Rectal smooth muscle tissue (tissue), 1 donor: ENCODE measurements around the gene HIRIP3.

Source experiments
- H3K27ac ChIP-seq: one replicate; pipeline ENCODE4 v1.7.0; 2013; ENCODE audit warnings: low read depth, low read length, inconsistent platforms
- H3K27me3 ChIP-seq: one replicate; pipeline ENCODE4 v1.7.0; 2013; ENCODE audit warnings: low read length; ENCODE audit not compliant: control insufficient read depth, insufficient read depth
- H3K36me3 ChIP-seq: one replicate; pipeline ENCODE4 v1.7.0; 2013; ENCODE audit warnings: low read length; ENCODE audit not compliant: control insufficient read depth, insufficient read depth
- H3K4me1 ChIP-seq: one replicate; pipeline ENCODE4 v1.7.0; 2013; ENCODE audit warnings: low read length; ENCODE audit not compliant: control insufficient read depth, insufficient read depth
- H3K4me3 ChIP-seq: one replicate; pipeline ENCODE4 v1.7.0; 2013; ENCODE audit warnings: low read length
- H3K9ac ChIP-seq: one replicate; pipeline ENCODE4 v1.7.0; 2013; ENCODE audit warnings: low read length

HIRIP3 gene

DNA sequence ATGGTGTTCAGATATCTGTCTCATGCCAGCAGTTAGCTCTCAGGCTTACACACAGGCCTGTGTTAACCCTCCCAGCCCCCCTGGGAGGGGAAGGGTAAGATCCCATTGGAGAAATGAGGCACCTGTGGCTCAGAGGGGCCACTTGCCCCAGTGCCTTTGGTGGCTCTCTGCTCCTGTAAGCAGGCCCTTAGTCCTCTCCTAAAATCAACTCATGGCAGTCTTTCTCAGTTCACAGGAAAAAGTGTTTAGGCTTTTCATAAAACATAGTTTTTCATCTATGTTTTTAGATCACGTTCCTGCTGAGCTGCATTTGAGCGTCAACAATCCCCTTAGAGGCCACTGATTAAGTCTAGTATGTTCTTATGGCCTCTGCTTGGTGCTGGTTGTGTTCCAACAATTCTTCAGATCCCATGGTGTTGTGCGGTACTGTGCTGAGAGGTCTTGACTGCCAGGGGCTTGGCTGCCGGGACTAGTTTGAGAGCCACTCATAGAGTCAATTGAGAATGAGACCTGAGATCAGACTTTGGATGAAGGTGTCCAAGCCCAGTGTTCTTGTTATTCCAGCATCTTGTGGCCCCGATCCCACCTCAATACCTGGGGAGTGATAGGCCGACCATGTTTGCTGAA lies 11.2 kb downstream of the HIRIP3 start:
- Histone ChIP-seq H3K9ac (no peak overlapping the region), H3K27me3 (no peaks in the 10 kb centered on the region), H3K4me3 (no peak overlapping the region), H3K27ac (no peak overlapping the region), H3K36me3 (peaks cover 64% of the 10 kb centered on the region), H3K4me1 (no peaks in the 10 kb centered on the region)

DNA sequence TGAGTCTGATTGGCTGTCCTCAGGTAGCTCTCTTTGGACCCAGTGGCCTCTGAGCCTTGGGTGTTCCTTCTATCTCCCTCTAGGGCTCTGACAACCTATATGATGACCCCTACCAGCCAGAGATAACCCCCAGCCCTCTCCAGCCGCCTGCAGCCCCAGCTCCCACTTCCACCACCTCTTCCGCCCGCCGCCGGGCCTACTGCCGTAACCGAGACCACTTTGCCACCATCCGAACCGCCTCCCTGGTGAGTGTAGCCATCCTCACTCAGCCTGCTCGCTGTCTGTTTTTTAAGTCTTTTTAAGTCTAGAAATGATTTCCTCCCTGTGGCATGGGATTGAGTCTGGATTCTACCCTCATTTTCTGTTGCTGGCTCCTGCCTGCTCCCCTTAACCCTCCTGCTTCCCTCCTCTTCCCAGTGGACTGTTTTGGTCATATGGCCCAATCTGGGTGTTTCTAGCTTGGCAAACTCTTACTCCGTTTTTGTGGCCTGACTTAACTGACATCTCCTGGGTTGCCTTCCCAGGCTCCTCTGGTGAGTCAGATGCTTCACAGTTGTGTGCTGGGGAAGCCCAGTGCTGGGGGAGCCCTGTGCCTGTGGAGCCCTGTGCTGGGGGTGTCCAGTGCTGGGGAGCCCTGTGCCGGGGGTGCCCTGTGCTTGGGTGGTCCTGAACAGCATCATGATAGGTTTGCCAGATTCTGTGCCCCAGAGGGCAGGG lies 11.8 kb downstream of the HIRIP3 start:
- peaks cover 67% of the 10 kb centered on the region for H3K36me3 ChIP-seq
- H3K9ac ChIP-seq: no peak overlapping the region
- no peak overlapping the region for H3K4me3 ChIP-seq
- H3K4me1 ChIP-seq: no peaks in the 10 kb centered on the region
- H3K27ac ChIP-seq: no peak overlapping the region
- H3K27me3 ChIP-seq: no peaks in the 10 kb centered on the region

DNA sequence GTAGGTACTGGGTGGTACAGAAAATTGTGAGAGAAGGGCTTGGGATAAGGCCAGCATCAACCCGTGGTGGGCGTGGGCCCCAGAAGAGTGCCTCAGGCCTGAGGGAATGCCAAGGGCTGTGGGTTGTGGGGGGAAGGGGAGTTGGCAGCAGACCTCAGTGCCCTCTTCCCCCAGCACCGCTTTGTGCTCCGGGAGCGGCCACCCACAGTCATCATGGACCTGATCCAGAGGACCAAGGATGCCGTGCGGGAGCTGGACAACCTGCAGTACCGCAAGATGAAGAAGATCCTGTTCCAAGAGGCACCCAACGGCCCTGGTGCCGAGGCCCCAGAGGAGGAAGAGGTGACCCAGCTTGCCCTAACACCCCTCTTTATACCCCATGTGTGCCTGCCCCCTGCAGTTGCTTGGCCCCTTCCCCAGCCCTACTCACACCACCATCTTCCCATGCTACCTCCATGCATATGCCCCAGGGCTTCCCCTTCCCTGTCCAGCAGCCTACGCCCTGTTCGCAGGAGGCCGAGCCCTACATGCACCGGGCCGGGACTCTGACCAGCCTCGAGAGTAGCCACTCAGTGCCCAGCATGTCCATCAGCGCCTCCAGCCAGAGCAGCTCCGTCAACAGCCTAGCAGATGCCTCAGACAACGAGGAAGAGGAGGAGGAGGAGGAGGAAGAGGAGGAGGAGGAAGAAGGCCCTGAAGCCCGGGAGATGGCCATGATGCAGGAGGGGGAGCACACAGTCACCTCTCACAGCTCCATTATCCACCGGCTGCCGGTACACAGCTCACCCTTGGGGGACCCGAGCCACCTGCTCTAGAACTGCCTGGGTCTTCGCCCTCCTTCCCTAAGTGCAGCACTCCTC lies 12.6 kb downstream of the HIRIP3 start:
- Histone ChIP-seq H3K27ac (no peak overlapping the region), H3K36me3 (peaks cover 74% of the 10 kb centered on the region), H3K9ac (no peak overlapping the region), H3K27me3 (no peaks in the 10 kb centered on the region), H3K4me1 (no peaks in the 10 kb centered on the region), H3K4me3 (no peak overlapping the region)

DNA sequence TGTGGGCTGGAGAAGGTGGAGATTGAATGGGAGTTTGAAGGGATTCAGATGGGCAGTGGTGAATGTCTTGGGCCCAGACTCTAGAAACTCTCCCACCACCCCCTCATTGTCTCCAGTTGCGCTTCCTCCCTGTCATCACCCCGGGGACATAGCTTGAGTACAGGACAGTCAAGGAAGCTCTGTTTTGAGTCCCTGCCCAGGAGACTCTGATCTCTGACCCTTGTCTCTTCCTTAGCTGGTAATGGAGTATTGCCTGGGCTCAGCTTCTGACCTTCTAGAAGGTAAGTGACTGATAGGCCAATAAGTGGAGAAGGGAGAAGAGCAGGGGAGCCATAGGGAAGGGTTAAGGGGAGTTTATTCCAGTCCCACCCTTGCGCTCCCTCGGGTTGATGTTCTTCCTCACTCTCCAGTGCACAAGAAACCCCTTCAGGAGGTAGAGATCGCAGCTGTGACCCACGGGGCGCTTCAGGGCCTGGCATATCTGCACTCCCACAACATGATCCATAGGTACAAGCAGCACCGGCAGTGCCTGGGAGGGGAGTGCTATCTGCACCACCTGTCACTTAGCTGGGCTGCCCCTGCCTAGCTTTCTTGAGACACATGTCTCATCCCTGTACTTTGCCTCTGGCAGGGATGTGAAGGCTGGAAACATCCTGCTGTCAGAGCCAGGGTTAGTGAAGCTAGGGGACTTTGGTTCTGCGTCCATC lies 16.7 kb downstream of the HIRIP3 start:
- H3K36me3 ChIP-seq: peaks cover 48% of the 10 kb centered on the region
- H3K9ac ChIP-seq: no peak overlapping the region
- no peak overlapping the region for H3K27ac ChIP-seq
- H3K27me3 ChIP-seq: no peaks in the 10 kb centered on the region
- peaks cover 8% of the 10 kb centered on the region for H3K4me1 ChIP-seq
- no peak overlapping the region for H3K4me3 ChIP-seq

DNA sequence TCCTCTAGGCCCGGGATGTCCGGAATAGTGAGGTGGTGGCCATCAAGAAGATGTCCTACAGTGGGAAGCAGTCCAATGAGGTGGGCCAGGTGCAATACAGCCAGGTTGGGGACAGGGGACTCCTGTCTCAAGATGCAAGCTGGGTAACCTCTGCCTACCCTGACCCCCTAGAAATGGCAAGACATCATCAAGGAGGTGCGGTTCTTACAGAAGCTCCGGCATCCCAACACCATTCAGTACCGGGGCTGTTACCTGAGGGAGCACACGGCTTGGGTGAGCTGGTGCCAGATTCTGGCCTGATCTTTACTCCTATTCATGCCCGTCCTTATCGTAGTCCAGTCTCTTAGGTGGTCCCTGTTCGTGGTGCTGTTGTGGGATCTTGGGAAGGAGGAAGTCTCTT lies 17.3 kb downstream of the HIRIP3 start:
- Histone ChIP-seq H3K4me3 (no peak overlapping the region), H3K9ac (no peak overlapping the region), H3K4me1 (peaks cover 8% of the 10 kb centered on the region), H3K36me3 (peaks cover 41% of the 10 kb centered on the region), H3K27ac (no peak overlapping the region), H3K27me3 (no peaks in the 10 kb centered on the region)

DNA sequence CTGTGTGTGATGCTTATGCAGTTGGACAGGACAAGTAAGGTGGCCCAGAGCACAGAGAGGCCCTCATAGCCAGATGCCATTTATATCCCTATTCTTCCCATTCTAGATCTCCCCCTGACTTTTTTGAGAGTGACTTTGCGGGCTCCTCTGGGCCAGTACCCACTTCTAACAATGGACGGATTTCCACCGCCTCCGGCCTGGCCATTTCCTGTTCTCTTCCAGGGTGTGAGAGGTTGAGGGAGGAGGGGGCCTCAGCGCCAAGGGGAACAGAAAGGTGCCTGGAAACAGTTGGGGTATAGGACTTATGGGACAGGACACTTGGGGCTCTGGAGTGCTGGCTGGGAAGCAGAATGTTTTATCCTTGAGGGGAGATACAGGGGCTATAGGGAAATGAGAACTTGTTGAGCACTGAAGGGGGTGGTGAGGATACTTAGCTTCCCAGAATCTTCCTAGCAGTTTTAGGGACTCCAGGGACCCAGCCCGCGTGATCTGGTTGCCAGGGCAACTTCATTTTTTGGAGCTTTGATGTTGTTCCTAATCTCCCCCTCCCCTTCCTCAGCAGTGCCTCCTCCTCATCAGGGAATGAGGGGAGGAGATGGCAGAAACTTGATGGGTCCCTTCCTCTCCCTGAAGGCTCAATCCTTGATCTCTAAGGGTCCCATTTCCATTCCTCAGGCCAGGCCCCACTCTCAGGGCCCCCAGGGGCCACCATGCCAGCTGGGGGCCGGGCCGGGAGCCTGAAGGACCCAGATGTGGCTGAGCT lies 18.2 kb downstream of the HIRIP3 start:
- peaks cover 33% of the 10 kb centered on the region for H3K36me3 ChIP-seq
- no peak overlapping the region for H3K4me3 ChIP-seq
- H3K27ac ChIP-seq: no peak overlapping the region
- peaks cover 8% of the 10 kb centered on the region for H3K4me1 ChIP-seq
- no peaks in the 10 kb centered on the region for H3K27me3 ChIP-seq
- H3K9ac ChIP-seq: no peak overlapping the region

DNA sequence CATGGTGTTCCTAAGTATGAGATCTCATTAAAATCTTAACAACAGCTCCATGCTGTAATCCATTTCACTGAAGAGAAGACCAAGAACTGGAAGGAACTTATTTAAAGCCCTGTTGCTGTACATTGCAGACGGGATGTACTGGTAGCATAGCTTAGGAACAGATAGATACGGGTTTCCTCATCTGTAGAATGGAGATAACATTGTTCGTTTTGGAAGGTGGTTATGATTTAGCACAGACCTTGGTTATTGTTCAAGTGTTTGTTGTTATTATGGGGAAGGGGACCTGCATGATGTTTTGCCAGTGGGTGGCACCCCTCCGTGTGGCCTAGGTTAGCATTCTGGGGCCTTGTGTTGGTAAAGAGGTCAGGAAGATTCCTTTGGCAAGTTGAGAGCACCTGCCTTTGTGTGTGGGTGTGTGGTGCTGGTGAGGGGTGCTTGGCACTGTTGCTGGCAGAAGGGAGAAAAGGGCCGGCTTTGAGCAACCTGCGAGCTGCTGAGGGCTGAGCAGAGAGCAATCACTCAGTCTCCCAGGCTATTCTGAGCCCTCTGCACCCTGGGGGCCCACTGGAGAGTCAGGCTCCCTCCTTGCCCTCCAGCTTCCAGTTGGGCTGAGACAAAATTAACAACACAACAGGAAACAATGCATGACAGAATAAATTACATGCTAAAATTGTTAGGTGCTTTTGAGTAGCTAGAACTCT lies 19.5 kb downstream of the HIRIP3 start:
- Histone ChIP-seq H3K4me3 (peak overlapping the region; percentile 98), H3K4me1 (peaks cover 8% of the 10 kb centered on the region), H3K27ac (no peak overlapping the region), H3K27me3 (no peaks in the 10 kb centered on the region), H3K36me3 (peaks cover 29% of the 10 kb centered on the region), H3K9ac (no peak overlapping the region)

DNA sequence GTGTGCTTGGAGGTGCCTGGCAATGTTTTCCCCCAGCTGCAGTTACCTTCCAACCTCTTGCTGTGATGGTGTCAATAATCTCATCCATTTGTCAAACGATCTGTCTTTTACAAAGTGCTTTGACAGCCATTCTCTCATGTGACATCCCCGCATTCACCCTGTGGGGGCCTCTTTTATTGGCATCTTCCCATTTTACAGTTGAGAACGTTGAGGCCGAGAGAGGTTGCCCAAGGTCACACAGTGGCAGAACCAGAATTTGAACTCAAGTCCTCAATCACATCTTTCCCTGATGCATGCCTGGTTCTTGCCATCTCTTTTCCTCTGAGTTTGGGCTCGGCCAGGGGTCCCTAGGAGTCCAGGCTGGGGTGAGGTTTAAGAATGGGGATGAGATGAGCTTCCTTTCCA lies 20.3 kb downstream of the HIRIP3 start:
- Histone ChIP-seq H3K4me1 (peaks cover 8% of the 10 kb centered on the region), H3K36me3 (peaks cover 26% of the 10 kb centered on the region), H3K9ac (no peak overlapping the region), H3K27me3 (no peaks in the 10 kb centered on the region), H3K4me3 (peak overlapping the region; percentile 98), H3K27ac (no peak overlapping the region)

DNA sequence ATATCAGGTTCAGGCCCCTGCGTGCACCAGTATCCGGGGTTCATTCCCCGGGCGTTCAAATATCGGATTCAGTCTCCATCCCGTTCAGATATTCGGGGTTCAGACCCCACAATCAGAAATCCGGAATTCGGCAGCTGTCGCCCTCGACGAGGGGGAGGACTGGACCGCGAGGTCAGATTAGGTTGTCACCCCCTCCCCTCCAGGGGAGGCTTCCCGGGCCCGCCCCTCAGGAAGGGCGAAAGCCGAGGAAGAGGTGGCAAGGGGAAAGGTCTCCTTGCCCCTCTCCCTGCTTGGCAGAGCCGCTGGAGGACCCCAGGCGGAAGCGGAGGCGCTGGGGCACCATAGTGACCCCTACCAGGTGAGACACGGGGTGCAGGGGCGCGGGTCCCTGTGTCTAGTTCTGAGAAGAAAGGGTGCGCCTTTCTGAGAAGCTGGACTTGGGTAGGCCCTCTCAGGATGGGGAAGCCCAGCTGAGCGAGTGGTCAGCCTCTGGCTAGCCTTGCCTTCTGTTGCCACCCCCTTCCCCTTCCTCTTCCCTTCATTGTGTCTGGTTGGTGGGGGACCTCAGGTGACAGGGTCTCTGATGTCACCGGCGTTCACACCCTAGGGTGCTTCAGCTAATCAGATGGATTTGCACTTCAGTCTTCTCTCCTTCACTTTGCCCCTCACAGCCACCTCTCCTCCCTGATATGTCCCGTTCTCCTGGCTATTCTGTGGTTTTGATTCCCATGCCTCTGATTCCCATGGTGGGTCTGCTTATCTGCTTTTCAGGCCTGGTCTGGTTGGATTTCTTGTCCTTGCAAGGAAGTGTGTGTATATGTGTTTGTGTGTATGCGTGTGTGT lies 20.9 kb downstream of the HIRIP3 start:
- H3K4me3 ChIP-seq: peak overlapping the region; percentile 98
- H3K27ac ChIP-seq: peak overlapping the region; percentile 90
- H3K9ac ChIP-seq: peak overlapping the region; percentile 72
- no peaks in the 10 kb centered on the region for H3K27me3 ChIP-seq
- H3K36me3 ChIP-seq: peaks cover 20% of the 10 kb centered on the region
- H3K4me1 ChIP-seq: peaks cover 8% of the 10 kb centered on the region

DNA sequence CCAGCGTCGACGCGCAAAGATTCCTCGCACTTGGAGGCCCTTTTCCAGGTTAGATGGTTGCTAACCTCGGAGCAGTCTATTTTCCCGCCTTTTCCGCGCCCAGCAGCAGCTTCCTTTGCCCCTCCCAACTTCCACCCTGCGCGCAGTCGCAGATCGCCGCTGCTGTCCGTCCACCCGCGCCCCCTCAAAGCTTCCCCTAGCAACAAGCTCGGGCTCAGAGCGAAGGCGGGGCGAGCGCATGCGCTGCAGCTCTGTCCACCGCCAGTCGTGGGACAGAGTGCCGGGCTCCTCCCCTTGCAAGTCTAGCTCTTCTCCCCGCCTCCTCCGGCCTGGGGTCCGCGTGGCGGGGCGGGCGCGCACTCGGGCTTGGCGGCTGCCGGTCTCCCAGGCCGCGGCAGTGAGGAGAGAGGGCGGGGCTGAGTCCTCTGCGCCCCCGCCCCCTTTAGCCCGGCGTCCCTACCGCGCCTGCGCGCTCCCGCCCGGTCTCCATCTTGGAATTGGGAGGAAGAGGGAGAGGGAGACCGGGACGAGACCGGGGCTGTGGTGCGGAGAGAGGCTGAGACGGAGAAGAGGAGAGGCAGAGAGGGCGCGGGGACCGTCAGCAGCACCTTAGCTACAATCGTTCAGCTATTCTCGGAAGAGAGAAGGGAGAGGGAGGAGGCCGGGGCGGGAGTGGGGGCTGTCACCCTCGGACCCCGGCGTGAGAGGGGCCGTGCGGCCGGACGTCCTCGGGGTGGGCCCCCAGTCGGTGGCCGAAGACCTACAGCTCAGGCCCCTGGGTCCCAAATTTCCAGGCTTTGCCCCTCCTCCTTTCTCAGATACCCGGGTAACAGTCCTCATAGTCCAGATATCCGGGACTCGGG lies 21.8 kb downstream of the HIRIP3 start, which contains the start of gene TAOK2:
Gene TAOK2, plus strand, starts transcription at position 485 of the 863 bp plus-strand sequence. CDS start 3,905 bp downstream, outside the sequence.
- no peaks in the 10 kb centered on the region for H3K27me3 ChIP-seq
- peaks cover 8% of the 10 kb centered on the region for H3K4me1 ChIP-seq
- H3K27ac ChIP-seq: peak within 1 kb of the TSS; percentile 90
- H3K36me3 ChIP-seq: peaks cover 15% of the 10 kb centered on the region
- H3K4me3 ChIP-seq: peak within 1 kb of the TSS; percentile 98
- H3K9ac ChIP-seq: peak within 1 kb of the TSS; percentile 72
